ENCODE results near the gene POLR1A.

The POLR1A gene

DNA sequence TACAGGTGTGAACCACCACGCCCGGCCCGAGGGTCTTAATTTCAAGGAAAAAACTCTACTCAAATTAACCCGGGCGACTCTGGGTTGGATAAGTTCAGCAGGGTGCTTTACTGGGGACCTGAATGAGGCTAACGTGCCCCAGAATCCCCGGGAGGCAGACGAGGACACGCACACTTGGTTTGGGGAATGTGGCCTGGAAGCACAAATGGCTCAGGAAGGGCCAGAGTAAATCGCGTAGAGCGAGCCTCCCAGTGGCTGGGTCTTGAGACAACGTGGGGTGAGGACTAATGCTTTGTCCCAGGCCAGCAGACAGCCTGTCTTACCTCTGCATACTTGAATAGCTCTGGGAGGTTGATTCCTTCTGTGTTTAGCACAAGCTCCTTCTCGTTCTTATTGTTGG lies 75.8 kb downstream of the POLR1A start:
- H3K9ac ChIP-seq, result no peak overlapping the region
- H3K27ac ChIP-seq, result no peak overlapping the region
- H3K36me3 ChIP-seq (ENCODE audit: insufficient read depth), result peaks cover 22% of the 10 kb centered on the region; the same call in 1 of the 2 replicates
- H3K27me3 ChIP-seq (ENCODE audit: insufficient read depth, low read depth), result no peaks in the 10 kb centered on the region
- TF ChIP-seq, protein P1, sequence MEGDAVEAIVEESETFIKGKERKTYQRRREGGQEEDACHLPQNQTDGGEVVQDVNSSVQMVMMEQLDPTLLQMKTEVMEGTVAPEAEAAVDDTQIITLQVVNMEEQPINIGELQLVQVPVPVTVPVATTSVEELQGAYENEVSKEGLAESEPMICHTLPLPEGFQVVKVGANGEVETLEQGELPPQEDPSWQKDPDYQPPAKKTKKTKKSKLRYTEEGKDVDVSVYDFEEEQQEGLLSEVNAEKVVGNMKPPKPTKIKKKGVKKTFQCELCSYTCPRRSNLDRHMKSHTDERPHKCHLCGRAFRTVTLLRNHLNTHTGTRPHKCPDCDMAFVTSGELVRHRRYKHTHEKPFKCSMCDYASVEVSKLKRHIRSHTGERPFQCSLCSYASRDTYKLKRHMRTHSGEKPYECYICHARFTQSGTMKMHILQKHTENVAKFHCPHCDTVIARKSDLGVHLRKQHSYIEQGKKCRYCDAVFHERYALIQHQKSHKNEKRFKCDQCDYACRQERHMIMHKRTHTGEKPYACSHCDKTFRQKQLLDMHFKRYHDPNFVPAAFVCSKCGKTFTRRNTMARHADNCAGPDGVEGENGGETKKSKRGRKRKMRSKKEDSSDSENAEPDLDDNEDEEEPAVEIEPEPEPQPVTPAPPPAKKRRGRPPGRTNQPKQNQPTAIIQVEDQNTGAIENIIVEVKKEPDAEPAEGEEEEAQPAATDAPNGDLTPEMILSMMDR (conservative IDR thresholded peaks at IDR 0.05; ENCODE audit: low read depth, low read length), result no peak
- no peak overlapping the region for H3K4me2 ChIP-seq
- peaks cover 12% of the 10 kb centered on the region for H3K4me1 ChIP-seq (ENCODE audit: low read depth, poor library complexity, severe bottlenecking)
- H4K20me1 ChIP-seq (ENCODE audit: insufficient read depth), result no peaks in the 10 kb centered on the region
- no peak overlapping the region for H3K4me3 ChIP-seq (IDR thresholded peaks at IDR 0.05; ENCODE audit: insufficient read depth, low read depth, low read length)
- no peak overlapping the region for H2AFZ ChIP-seq (ENCODE audit: low read depth)
- no peaks in the 10 kb centered on the region for H3K79me2 ChIP-seq (ENCODE audit: insufficient read depth, low read depth)

DNA sequence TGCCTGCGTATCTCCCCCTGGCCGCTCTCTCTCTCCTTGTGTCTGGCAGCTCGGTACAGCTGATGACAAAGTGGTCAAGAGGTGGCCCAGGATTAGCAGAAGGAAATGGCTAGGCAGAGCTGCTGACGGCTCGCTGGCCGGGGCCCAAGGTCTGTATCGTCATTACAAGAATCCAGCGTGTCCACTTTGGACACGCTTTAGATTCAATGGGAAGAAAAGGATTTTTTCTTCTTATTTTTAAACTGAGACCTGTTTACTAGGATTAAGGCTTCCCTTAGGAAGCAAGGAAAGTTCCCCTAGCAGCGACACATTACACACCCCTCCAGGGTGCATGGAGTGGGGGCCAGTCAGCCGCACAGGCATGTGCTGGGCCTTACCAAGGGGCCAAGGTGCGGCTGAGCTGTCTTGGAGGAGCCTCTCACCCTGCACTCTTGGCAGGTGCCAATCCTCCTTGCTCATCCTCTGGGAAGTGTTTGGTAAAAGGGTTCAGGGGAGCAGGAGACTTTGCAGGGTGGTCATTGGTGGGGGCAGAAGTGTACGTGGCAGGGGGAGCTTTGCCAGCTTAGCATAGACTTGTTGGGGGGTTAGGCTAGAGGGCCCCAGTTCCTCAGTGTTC lies 76.8 kb downstream of the POLR1A start:
- Histone ChIP-seq H3K9ac (no peak overlapping the region), H4K20me1 (ENCODE audit: insufficient read depth) (no peaks in the 10 kb centered on the region), H3K79me2 (ENCODE audit: insufficient read depth, low read depth) (no peaks in the 10 kb centered on the region), H3K4me3 (IDR thresholded peaks at IDR 0.05; ENCODE audit: insufficient read depth, low read depth, low read length) (no peak overlapping the region), H3K27ac (no peak overlapping the region), H3K4me2 (no peak overlapping the region), H3K27me3 (ENCODE audit: insufficient read depth, low read depth) (no peaks in the 10 kb centered on the region), H3K4me1 (ENCODE audit: low read depth, poor library complexity, severe bottlenecking) (peaks cover 2% of the 10 kb centered on the region), H2AFZ (ENCODE audit: low read depth) (no peak overlapping the region), H3K36me3 (ENCODE audit: insufficient read depth) (peaks cover 21% of the 10 kb centered on the region; the same call in 1 of the 2 replicates)
- TF ChIP-seq, protein P1 (conservative IDR thresholded peaks at IDR 0.05; ENCODE audit: low read depth, low read length), result no peak

DNA sequence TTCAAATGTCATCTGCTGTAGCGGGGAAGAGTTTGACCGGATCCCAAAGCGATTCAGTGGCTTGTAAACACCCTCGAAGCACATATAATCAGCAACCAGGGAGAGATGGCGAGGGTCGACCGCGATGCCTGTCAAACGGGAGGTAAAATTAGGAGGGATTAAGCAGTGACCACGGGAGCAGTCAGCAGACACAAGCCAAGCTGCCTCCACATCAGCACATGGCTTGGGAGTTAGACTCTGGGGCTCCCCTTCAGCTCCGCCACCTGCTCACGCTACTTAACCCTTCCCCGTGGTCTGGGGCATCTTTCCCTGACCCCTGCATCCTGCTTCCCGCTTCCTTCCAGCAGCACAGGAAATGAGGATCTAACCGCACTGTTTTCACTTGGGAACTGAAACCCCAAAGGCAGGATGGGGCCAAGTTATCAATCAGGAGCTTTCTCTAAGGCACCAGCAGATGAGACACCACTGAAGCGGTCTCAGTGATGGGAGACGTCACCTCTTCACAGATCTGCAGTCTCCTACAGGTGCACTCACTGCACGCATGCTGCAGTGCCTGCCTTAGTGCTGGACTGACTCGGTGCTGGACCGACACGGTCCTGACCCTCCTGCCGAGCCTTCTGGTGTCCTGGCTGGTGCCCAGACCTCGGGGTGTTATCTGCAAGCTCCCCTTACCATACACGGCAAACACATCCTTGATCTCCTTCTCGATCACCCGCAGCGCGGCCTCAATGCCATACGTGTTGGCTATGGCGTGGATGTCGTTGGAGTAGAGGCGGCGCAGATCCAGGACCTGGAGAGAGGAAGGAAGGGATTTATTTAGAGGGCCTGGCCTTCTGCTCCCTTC lies 77.5 kb downstream of the POLR1A start:
- Histone ChIP-seq H4K20me1 (ENCODE audit: insufficient read depth) (no peaks in the 10 kb centered on the region), H3K27me3 (ENCODE audit: insufficient read depth, low read depth) (no peaks in the 10 kb centered on the region), H3K4me1 (ENCODE audit: low read depth, poor library complexity, severe bottlenecking) (no peaks in the 10 kb centered on the region), H3K27ac (no peak overlapping the region), H2AFZ (ENCODE audit: low read depth) (no peak overlapping the region), H3K79me2 (ENCODE audit: insufficient read depth, low read depth) (no peaks in the 10 kb centered on the region), H3K4me3 (IDR thresholded peaks at IDR 0.05; ENCODE audit: insufficient read depth, low read depth, low read length) (no peak overlapping the region), H3K9ac (no peak overlapping the region), H3K36me3 (ENCODE audit: insufficient read depth) (peaks cover 17% of the 10 kb centered on the region; the same call in 1 of the 2 replicates), H3K4me2 (no peak overlapping the region)
- TF ChIP-seq, protein P1 (conservative IDR thresholded peaks at IDR 0.05; ENCODE audit: low read depth, low read length), result no peak

DNA sequence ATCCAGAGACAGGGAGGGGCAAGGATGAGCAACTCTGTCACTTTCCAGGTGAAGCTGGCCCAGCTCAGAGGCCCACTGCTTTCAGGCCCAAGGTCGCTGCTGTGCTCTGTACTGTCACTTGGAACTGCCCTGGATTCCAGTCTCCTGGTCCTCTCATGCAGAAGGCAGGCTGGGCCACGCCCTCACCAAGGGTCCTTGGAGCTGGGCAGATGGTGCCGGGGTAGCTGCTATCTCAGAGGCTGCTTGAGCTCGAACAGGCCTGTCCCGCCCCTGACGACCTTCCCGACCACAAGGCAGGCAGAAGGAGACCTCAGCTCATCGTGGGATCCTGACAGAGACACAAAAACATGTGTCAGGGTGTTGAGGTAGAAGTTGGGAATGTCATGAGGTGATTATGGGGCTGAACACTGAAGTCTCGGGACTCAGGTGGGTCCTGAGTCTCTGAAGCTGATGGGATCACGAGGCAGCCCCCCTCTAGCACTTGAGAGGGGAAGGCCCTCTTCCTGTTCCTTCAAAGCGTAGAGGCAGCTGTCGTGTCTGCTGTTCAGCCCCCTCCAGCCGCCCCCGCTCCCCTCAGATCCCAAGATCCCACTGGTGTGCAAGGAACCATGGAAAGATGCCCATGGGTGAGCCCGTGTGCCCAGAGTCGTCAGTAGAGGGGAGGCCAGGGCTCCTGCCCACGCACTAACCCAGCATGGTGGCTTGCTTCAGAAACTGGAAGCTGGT lies 78.3 kb downstream of the POLR1A start:
- Histone ChIP-seq H3K9ac (no peak overlapping the region), H3K36me3 (ENCODE audit: insufficient read depth) (peaks cover 17% of the 10 kb centered on the region; the same call in 1 of the 2 replicates), H3K4me2 (no peak overlapping the region)

More for the DNA sequence above, 78.3 kb downstream of the POLR1A start:
- no peaks in the 10 kb centered on the region for H4K20me1 ChIP-seq (ENCODE audit: insufficient read depth)
- no peaks in the 10 kb centered on the region for H3K27me3 ChIP-seq (ENCODE audit: insufficient read depth, low read depth)
- no peaks in the 10 kb centered on the region for H3K4me1 ChIP-seq (ENCODE audit: low read depth, poor library complexity, severe bottlenecking)
- H3K27ac ChIP-seq, result no peak overlapping the region
- H3K4me3 ChIP-seq (IDR thresholded peaks at IDR 0.05; ENCODE audit: insufficient read depth, low read depth, low read length), result no peak overlapping the region
- H2AFZ ChIP-seq (ENCODE audit: low read depth), result no peak overlapping the region
- TF ChIP-seq, protein P1 (conservative IDR thresholded peaks at IDR 0.05; ENCODE audit: low read depth, low read length), result no peak
- H3K79me2 ChIP-seq (ENCODE audit: insufficient read depth, low read depth), result no peaks in the 10 kb centered on the region
